ENCODE results near the gene KIFC1. TPM values are rescaled to one million over a fixed set of nuclear protein-coding genes. Genes with fewer than 3 reads are reported as not detected.
A peak's percentile ranks its signal among the peaks of the same experiment; 100 is the strongest.
"Not testable (repeated sequence)": the region's sequence is repeated elsewhere in the genome, so short reads cannot be mapped to it uniquely, and the experiment has no call there.

Gene KIFC1
- total RNA-seq, 1 donor from 2014 or later: 14.8 TPM

DNA sequence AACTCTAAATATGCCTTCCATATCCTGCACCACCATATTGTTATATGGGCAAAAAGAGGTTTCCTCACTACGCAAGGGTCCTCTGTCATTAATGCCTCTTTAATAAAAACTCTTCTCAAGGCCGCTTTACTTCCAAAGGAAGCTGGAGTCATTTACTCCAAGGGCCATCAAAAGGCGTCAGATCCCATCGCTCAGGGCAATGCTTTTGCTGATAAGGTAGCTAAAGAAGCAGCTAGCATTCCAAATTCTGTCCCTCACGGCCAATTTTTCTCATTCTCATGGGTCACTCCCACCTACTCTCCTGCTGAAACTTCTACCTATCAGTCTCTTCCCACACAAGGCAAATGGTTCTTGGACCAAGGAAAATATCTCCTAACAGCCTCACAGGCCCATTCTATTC, 43.8 kb upstream of the KIFC1 start:
- TF ChIP-seq, protein P1, sequence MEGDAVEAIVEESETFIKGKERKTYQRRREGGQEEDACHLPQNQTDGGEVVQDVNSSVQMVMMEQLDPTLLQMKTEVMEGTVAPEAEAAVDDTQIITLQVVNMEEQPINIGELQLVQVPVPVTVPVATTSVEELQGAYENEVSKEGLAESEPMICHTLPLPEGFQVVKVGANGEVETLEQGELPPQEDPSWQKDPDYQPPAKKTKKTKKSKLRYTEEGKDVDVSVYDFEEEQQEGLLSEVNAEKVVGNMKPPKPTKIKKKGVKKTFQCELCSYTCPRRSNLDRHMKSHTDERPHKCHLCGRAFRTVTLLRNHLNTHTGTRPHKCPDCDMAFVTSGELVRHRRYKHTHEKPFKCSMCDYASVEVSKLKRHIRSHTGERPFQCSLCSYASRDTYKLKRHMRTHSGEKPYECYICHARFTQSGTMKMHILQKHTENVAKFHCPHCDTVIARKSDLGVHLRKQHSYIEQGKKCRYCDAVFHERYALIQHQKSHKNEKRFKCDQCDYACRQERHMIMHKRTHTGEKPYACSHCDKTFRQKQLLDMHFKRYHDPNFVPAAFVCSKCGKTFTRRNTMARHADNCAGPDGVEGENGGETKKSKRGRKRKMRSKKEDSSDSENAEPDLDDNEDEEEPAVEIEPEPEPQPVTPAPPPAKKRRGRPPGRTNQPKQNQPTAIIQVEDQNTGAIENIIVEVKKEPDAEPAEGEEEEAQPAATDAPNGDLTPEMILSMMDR (IDR thresholded peaks at IDR 0.05; ENCODE audit: partially characterized antibody, unreplicated experiment): no peak
- H3K27me3 Mint-ChIP-seq (ENCODE audit: unreplicated experiment): peaks cover 9% of the 10 kb centered on the region
- no peaks in the 10 kb centered on the region for H3K36me3 Mint-ChIP-seq (ENCODE audit: unreplicated experiment)
- H3K4me3 Mint-ChIP-seq (ENCODE audit: unreplicated experiment): no peak overlapping the region
- no peak overlapping the region for H3K27ac Mint-ChIP-seq (ENCODE audit: unreplicated experiment)
- H3K4me1 Mint-ChIP-seq (ENCODE audit: low read depth, unreplicated experiment): peaks cover 27% of the 10 kb centered on the region
- no peak for DNase-seq
- H3K9me3 Mint-ChIP-seq (ENCODE audit: unreplicated experiment): peaks cover 5% of the 10 kb centered on the region

DNA sequence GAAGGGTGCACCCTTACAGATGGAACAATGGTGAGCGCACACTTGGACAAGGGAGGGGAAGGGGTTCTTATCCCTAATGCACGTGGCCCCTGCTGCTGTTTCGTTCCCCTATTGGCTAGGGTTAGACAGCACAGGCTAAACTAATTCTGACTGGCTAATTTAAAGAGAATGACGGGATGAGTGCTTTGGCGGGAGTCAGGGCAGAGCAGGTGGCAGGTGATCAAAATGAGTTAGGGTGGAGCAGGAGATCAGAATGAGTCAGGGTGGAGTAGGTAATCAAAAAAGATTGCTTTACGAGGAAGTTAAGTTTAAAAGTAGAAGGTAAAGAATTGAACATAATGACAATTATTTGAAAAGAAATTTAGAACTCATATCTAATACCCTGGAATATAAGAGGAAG, 35.8 kb upstream of the KIFC1 start:
- H3K9me3 Mint-ChIP-seq (ENCODE audit: unreplicated experiment); H3K27ac Mint-ChIP-seq (ENCODE audit: unreplicated experiment); H3K4me3 Mint-ChIP-seq (ENCODE audit: unreplicated experiment); H3K27me3 Mint-ChIP-seq (ENCODE audit: unreplicated experiment); DNase-seq; H3K36me3 Mint-ChIP-seq (ENCODE audit: unreplicated experiment): not testable (repeated sequence)
- peaks cover 22% of the 10 kb centered on the region for H3K4me1 Mint-ChIP-seq (ENCODE audit: low read depth, unreplicated experiment)

DNA sequence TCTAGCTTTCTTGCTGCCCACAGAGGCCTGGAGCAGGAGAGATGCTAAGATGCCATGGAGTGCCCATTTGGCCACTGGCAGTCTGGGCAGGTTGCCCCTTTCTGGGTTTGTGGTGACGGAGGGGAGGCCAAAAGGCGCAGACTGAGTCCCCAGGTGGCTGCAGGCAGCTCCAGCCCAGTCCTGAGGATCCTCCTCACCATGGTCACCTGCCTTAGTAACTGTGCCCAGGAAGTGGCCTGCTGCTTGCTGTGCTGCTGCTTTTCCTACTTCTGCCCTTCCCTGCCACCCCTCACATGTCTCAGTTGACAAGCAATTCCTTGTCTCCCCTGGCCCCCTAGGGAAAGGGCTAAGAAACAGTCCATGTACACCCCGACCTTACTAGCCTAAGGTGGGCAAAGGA, 35.3 kb upstream of the KIFC1 start:
- TF ChIP-seq, protein P1 (IDR thresholded peaks at IDR 0.05; ENCODE audit: partially characterized antibody, unreplicated experiment): no peak
- Mint-ChIP-seq H3K9me3 (ENCODE audit: unreplicated experiment) (peaks cover 5% of the 10 kb centered on the region), H3K27ac (ENCODE audit: unreplicated experiment) (no peak overlapping the region), H3K27me3 (ENCODE audit: unreplicated experiment) (peaks cover 4% of the 10 kb centered on the region), H3K4me1 (ENCODE audit: low read depth, unreplicated experiment) (peaks cover 19% of the 10 kb centered on the region), H3K4me3 (ENCODE audit: unreplicated experiment) (no peak overlapping the region), H3K36me3 (ENCODE audit: unreplicated experiment) (no peaks in the 10 kb centered on the region)
- DNase-seq: no peak

DNA sequence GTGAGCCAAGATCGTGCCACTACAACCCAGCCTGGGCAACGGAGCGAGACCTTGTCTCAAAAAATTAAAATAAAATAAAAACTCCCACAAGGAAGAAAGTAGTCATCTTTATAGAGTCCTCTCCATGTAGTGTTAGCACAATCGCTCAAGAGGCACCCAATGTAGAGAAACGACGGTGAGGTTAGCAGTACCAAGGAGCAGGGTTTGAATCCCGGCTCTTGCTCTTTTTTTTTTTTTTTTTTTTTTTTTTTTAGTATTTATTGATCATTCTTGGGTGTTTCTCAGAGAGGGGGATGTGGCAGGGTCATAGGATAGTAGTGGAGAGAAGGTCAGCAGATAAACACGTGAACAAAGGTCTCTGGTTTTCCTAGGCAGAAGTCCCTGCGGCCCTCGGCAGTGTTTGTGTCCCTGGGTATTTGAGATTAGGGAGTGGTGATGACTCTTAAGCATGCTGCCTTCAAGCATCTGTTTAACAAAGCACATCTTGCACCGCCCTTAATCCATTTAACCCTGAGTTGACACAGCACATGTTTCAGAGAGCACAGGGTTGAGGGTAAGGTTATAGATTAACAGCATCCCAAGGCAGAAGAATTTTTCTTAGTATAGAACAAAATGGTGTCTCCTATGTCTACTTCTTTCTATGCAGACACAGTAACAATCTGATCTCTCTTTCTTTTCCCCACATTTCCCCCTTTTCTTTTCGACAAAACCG, 34.3 kb upstream of the KIFC1 start:
- DNase-seq: peak; percentile 41
- H3K27me3 Mint-ChIP-seq (ENCODE audit: unreplicated experiment); H3K36me3 Mint-ChIP-seq (ENCODE audit: unreplicated experiment); H3K9me3 Mint-ChIP-seq (ENCODE audit: unreplicated experiment): not testable (repeated sequence)
- Mint-ChIP-seq H3K4me3 (ENCODE audit: unreplicated experiment) (peak overlapping the region; percentile 30), H3K4me1 (ENCODE audit: low read depth, unreplicated experiment) (peaks cover 12% of the 10 kb centered on the region), H3K27ac (ENCODE audit: unreplicated experiment) (peak overlapping the region; percentile 88)

DNA sequence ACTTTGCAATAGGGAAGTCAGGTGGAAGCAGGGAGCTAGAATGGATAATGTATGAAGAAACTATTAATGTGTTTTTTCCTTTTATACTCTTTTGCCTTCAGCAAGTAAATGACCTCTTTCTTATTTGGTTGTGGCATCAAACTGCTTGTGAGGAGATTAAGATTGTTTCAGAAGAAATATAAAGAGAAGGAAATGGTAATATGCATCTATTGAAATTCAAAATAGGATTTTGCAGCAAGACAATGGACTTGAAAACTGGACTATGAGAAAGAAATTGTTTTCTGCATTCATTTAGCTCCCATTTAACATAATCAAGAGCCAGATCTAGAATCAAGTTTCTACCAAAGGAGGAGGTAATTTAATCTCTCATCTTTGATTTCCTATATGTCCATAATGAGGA, 32.3 kb upstream of the KIFC1 start:
- no peaks in the 10 kb centered on the region for H3K9me3 Mint-ChIP-seq (ENCODE audit: unreplicated experiment)
- no peak for DNase-seq
- no peak overlapping the region for H3K4me3 Mint-ChIP-seq (ENCODE audit: unreplicated experiment)
- H3K4me1 Mint-ChIP-seq (ENCODE audit: low read depth, unreplicated experiment): peaks cover 6% of the 10 kb centered on the region
- TF ChIP-seq, protein P1 (IDR thresholded peaks at IDR 0.05; ENCODE audit: partially characterized antibody, unreplicated experiment): no peak
- no peak overlapping the region for H3K27ac Mint-ChIP-seq (ENCODE audit: unreplicated experiment)
- H3K36me3 Mint-ChIP-seq (ENCODE audit: unreplicated experiment): no peaks in the 10 kb centered on the region
- H3K27me3 Mint-ChIP-seq (ENCODE audit: unreplicated experiment): peaks cover 4% of the 10 kb centered on the region

DNA sequence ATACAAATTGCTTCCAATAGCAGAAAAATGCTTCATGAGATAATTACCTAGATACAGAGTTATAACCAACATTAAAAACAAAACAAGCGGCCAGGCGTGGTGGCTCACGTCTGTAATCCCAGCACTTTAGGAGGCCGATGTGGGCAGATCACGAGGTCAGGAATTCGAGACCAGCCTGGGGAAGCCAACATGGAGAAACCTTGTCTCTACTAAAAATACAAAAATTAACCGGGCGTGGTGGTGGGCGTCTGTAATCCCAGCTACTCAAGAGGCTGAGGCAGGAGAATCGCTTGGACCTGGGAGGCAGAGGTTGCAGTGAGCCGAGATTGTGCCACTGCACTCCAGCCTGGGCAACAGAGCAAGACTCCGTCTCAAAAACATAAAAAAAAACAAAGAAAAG, 28.1 kb upstream of the KIFC1 start:
- H3K27ac Mint-ChIP-seq (ENCODE audit: unreplicated experiment); DNase-seq; H3K27me3 Mint-ChIP-seq (ENCODE audit: unreplicated experiment); H3K9me3 Mint-ChIP-seq (ENCODE audit: unreplicated experiment); H3K36me3 Mint-ChIP-seq (ENCODE audit: unreplicated experiment); H3K4me1 Mint-ChIP-seq (ENCODE audit: low read depth, unreplicated experiment); H3K4me3 Mint-ChIP-seq (ENCODE audit: unreplicated experiment): not testable (repeated sequence)

DNA sequence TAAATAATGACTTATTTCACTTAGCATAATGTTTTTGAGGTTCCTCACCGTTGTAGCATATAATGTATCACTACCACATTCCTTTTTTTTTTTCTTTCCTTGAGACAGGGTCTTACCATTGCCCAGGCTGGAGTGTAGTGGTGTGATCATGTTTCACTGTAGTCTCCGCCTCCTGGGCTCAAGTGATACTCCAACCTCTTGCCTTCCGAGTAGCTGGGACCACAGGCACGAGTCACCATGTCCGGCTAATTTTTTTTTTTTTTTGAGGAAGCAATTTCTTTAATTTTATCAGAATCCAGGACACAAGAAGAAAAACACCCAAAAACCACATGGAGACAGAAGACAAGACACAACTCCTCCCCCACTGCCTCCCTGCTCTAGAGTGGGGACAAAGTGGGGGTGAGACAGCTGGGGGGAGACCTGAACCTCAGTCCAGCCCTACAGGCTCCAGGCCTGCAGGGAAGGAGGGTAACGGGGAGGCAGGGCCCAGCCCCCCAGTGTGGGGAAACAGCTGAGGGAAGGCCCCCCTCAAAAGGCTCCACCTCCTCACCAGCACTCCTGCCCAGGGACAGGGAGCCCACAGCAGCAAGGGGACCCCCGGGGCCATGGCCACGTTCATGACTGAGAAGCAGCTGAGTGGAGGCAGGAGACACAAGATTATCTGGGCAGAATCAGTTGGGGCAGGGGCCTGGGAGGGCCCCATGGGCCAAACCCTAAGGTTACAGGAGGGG, 27.0 kb upstream of the KIFC1 start:
- not testable (repeated sequence) for H3K27ac Mint-ChIP-seq (ENCODE audit: unreplicated experiment); H3K27me3 Mint-ChIP-seq (ENCODE audit: unreplicated experiment); H3K36me3 Mint-ChIP-seq (ENCODE audit: unreplicated experiment); H3K4me3 Mint-ChIP-seq (ENCODE audit: unreplicated experiment); DNase-seq; H3K4me1 Mint-ChIP-seq (ENCODE audit: low read depth, unreplicated experiment); H3K9me3 Mint-ChIP-seq (ENCODE audit: unreplicated experiment)

DNA sequence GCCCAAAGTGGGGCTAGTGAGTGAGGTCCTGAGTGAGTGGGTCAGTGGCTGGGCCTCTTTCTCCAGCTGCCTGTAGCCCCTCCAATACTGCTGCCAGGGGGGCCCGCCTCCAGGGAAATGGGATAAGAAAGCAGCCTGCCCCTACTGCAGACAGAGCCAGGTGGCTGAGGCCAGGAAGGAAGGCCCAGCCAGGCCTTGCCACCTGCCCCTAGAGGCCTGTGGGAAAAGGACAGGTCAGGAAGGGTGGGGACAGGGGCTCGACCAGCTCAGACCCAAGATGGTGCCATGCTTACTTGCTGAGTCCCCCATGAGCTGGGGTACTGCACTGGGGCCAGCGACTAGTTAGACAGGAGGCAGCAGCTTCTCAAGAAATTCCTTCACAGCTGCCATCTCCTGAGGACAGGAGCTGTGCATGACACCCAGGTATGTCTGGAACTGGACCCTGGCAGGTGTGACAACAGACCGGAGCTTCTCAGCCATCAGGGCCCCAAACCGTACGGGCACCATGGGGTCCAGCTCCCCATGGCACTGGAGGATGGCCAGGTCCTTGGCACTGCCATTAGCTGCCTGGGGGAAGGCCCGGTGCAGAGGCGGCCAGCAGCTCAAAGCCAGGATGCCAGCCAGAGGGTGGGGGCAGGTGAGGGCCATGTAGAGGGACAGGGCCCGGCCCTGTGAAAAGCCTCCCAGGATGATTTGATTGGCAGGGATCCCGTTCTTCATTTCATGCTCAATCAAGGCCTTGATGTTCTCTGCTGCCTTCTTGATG, 26.2 kb upstream of the KIFC1 start:
- not testable (repeated sequence) for H3K9me3 Mint-ChIP-seq (ENCODE audit: unreplicated experiment); H3K27me3 Mint-ChIP-seq (ENCODE audit: unreplicated experiment); H3K27ac Mint-ChIP-seq (ENCODE audit: unreplicated experiment); H3K36me3 Mint-ChIP-seq (ENCODE audit: unreplicated experiment); DNase-seq; H3K4me3 Mint-ChIP-seq (ENCODE audit: unreplicated experiment); H3K4me1 Mint-ChIP-seq (ENCODE audit: low read depth, unreplicated experiment)
